OCI-LY1 (cell line): ENCODE data around the gene IFT81.

ENCODE experiments used
- EZH2 ChIP-seq: fragments of 200-600 bp; sonication (generic), shearing (Covaris generic); IDR thresholded peaks from 2 replicates; pipeline ENCODE4 v1.8.0; 2017; ENCODE audit warnings: borderline replicate concordance, mixed run types, mild to moderate bottlenecking, antibody characterized with exemption, low read length, moderate library complexity, mixed read lengths
- TF ChIP-seq, protein P1 (sequence below): fragments of 200-600 bp; sonication (generic), shearing (Covaris generic); IDR thresholded peaks from 2 replicates; pipeline ENCODE4 v1.5.1; 2017; ENCODE audit warnings: mild to moderate bottlenecking, antibody characterized with exemption, low read length, moderate library complexity, mixed read lengths

DNA sequence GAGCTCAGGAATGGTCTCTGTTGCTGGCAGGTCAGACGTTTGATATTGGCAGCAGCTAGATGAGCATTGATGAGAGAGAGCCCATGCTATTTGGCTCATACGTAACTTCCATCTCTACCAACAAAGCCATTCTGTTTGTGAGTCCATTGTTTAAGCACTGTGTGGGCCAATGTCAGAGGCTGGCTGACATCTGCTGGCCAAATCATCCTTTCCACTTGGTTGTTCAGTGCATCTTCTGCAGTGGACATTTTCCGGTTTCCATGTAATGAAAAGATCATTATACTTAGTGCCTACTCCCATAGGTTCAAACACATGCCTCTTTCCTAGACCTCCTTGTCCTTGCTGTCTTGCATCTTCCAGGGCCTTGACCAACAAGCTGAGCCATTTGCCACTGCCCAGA lies 59.2 kb downstream of the IFT81 start:
- TF ChIP-seq, protein P1, sequence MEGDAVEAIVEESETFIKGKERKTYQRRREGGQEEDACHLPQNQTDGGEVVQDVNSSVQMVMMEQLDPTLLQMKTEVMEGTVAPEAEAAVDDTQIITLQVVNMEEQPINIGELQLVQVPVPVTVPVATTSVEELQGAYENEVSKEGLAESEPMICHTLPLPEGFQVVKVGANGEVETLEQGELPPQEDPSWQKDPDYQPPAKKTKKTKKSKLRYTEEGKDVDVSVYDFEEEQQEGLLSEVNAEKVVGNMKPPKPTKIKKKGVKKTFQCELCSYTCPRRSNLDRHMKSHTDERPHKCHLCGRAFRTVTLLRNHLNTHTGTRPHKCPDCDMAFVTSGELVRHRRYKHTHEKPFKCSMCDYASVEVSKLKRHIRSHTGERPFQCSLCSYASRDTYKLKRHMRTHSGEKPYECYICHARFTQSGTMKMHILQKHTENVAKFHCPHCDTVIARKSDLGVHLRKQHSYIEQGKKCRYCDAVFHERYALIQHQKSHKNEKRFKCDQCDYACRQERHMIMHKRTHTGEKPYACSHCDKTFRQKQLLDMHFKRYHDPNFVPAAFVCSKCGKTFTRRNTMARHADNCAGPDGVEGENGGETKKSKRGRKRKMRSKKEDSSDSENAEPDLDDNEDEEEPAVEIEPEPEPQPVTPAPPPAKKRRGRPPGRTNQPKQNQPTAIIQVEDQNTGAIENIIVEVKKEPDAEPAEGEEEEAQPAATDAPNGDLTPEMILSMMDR = no peak
- TF ChIP-seq EZH2 = no peak
